Peyer's patch (tissue), 4 donors: ENCODE data around the gene CALY.

Experiments used
- POLR2A ChIP-seq, 2 donors: fragments of 450-650 bp; IDR thresholded peaks; one replicate each; pipeline ENCODE4 v1.5.1; 2017; ENCODE audit warnings: antibody characterized with exemption in 2 of 2, mild to moderate bottlenecking in 2 of 2, moderate library complexity in 2 of 2
- TF ChIP-seq, protein P1 (sequence below), 6 experiments: fragments of 450-650 bp in 4 of 6; fragments of 200-600 bp in 2 of 6; sonication (generic) in 1 of 6; IDR thresholded peaks; one replicate each; pipeline ENCODE4 v1.5.1; 2017 to 2019; ENCODE audit warnings: antibody characterized with exemption in 6 of 6, mild to moderate bottlenecking in 3 of 6, moderate library complexity in 1 of 6

DNA sequence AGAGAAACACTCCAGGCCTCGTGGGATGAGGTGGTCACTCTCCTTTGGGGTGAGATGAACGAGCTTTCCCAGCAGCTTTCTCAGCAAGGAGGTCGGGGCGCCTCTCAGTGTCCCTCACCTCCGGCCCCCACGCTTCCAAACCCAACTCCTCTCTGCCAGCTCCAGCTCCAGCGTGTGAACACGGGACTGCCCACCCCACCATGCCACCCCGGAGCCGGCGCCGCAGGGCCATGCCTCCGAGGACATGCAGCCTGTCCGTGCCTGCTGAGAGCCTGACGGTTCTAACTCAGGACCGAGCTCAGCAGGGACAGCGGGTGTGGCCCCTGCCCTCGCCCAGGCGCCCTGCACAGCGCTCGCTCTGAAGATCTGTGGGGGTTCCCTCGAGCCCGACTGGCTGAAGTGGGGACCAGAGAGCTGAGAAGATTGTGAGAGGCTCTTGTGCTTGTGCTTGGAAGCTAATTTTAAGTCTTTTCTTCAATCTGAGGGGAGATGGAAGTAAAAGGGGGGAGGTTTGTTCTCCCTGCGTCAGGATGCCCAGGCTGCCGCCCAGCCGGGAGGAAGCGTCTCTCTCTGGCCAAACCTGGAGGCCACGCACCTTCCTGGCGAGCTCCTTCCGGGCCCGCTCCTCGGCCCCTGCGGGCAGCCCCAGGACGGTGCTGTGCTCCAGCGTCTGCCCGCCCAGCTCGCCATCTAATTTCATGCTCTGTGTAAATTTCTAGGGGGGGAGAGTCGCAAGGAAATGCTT lies 54.9 kb downstream of the CALY start:
- TF ChIP-seq, protein P1, sequence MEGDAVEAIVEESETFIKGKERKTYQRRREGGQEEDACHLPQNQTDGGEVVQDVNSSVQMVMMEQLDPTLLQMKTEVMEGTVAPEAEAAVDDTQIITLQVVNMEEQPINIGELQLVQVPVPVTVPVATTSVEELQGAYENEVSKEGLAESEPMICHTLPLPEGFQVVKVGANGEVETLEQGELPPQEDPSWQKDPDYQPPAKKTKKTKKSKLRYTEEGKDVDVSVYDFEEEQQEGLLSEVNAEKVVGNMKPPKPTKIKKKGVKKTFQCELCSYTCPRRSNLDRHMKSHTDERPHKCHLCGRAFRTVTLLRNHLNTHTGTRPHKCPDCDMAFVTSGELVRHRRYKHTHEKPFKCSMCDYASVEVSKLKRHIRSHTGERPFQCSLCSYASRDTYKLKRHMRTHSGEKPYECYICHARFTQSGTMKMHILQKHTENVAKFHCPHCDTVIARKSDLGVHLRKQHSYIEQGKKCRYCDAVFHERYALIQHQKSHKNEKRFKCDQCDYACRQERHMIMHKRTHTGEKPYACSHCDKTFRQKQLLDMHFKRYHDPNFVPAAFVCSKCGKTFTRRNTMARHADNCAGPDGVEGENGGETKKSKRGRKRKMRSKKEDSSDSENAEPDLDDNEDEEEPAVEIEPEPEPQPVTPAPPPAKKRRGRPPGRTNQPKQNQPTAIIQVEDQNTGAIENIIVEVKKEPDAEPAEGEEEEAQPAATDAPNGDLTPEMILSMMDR (IDR thresholded peaks at IDR 0.05): no peak
- TF ChIP-seq POLR2A (IDR thresholded peaks at IDR 0.05): no peak
